Stimulated activated naive CD8-positive, alpha-beta T cell treated with anti-CD3 and anti-CD28 coated beads, Interleukin-15, Interleukin-2, amounts not matched to agents 100 U/mL and 50 U/mL, for 24 hours (primary cell): ENCODE data around the gene PTPRA.

Experiments used
- ATAC-seq: fragments of 150-1000 bp; cut with Tn5 transposase; one replicate; pipeline ENCODE4 v1.10.0; 2021
- DNase-seq: peaks from one replicate; pipeline ENCODE4 v3.0.0; 2021

PTPRA gene

DNA sequence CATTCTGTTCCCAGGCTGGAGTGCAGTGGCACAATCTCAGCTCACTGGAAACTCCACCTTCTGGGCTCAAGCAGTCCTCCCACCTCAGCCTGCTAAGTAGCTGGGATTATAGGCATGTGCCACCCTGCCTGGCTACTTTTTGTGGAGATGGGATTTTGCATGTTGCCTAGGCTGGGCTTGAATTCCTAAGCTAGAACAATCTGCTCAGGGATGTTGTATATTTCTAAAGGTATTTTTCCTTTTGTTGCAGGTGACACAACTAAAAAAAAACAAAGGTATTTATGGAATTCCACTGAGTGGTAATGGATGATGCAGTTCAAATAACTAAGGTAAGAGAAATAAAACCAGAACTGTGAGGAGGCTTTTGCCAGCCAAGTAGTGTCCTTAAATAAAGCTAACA lies 49.7 kb downstream of the PTPRA start:
- DNase-seq: no peak
- no peak for ATAC-seq

DNA sequence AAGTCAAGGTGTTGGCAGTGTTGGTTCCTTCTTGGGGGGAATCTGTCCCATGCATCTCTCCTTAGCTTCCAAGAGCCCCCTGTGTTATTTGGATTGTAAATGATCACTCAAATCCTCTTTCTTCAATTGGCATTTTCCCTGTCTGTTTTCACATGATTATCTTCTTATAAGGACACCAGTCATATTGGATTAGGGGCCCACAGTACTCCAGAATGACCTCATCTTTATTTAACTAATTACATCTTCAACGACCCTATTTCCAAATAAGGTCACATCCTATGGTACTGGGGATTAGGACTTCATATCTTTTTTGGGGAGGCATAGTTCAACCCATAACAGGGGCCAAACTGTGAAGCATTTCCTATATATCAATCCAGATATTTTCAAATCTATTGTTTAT lies 57.3 kb downstream of the PTPRA start:
- no peak for ATAC-seq
- no peak for DNase-seq

DNA sequence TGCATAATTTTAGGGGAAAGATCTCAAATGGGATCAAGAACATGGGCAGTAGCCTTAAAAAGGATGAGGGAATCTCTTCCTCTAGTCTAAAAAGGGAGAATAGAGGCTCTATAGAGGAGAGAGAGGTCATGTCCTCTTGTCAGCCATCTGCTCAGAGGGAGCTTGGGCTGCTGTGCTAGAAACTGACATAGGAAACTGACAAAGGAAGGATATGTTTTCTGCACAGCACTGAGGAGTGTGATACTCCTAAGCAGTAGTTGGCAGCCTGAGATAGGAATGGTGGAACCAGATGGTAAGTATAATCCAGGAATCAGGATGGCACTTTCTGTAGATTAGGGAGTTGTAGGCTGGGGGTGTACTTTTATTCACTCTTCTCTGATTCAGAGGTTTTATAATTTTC lies 59.2 kb downstream of the PTPRA start:
- no peak for ATAC-seq
- DNase-seq: no peak

DNA sequence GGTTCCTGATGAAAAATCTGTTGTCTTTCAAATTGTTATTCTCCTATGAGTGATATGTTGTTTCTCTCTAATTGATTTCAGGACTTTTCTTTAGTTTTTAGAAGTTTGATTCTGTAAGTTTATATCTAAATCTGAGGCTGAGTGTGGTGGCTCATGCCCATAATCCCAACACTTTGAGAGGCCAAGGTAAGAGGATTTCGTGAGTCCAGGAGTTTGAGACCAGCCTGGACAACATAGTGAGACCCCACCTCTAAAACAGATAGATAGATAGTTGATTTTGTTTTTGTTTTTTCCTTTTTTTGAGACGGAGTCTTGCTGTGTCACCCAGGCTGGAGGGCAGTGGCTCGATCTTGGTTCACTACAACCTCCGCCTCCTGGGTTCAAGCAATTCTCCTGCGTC lies 64.6 kb downstream of the PTPRA start:
- no peak for DNase-seq

DNA sequence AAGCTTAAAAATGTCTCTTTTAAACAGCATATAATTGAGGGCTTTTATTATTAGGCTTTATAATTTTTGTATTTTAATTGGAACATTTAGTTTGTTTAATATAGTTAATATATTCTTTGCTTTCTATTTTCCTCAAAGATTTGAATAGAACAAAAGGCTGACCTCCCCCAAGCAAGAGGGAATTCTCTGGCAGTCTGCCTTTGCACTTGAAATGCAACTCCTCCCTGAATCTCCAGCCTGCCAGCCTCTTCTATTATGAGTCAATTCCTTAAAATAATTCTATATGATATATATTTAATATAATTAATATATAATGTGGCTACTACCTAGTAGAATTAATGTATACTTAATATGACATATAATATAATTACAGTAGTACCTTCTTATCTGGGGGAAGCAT lies 69.2 kb downstream of the PTPRA start:
- DNase-seq (no peak), ATAC-seq (no peak)

More for the DNA sequence above, 64.6 kb downstream of the PTPRA start:
- ATAC-seq: no peak

DNA sequence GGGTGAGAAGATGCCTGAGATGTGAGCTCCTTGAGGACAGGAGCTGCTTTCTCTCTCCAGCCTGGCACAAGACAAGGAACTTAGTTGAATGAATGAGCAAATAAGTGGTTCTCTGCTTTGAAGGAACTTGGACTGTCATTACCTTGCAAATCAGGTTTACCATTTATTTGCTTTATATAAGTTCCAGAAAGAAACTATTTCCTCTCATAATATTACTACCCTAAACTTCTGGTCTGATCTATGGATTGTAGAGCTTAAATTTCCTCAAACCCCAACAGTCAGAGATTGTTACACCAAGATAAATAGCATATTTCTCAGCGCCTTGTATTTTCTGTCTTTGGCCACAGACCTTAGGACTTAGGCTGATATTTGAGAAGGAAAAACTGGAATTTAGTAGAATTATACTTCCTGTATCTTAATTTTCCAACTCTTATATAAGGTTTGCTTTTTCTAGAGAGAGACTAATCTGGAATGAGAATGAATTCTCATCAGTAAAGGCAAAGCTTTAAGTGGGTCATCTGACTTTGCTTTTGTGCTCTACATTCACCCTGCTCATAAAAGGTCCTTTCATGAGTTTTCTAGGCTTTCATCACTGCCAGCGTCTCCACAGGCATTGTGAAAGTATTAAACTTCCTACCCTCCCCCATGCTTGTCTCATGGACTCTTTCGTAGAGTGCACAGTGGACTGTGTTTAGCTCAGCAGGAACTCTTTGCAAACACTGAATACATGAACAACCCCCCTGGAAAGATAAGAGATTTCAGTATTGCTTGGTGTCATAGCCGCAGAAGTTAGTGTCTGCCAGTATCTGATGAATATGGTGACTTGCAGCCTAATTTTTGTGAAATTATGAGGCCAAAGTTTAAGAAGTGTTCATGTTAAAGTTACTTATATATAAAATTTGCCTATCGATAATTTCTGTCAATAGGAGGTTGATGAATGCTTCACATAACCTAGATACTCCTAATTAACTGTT lies 74.0 kb downstream of the PTPRA start:
- DNase-seq: no peak
- no peak for ATAC-seq

DNA sequence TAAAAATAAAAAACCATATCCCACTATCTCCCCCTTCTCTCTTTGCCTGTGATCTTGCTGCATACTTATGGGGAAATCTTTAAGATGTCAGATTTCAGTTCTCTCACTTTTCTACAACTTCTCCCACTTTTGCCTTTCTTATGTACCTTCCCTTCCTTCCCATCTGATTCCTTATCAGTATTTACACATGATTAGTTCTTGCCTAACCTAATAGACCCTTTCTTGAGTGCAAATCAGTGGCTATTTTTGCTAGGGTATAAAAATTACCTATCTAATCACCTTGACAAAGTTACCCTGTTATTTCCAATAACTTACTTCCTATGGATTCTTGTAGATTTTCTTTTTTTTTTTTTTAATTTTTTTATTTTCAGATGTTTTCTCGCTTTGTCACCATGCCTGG lies 75.7 kb downstream of the PTPRA start:
- no peak for DNase-seq
- ATAC-seq: no peak

DNA sequence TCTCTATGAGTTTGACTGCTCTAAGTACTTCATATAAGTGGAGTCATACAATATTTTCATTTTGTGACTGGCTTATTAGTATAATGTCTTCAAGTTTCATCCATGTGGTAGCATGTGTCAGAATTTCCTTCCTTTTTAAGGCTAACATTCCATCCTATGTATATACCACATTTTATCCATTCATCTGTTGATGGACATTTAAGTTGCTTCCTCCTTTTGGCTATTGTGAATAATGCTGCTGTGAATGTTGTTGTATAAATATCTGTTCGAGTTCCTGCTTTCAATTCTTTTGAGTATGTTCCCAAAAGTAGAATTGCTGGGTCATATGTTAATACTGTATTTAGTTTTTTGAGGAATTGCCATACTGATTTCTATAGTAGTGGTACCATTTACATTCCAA lies 79.5 kb downstream of the PTPRA start:
- DNase-seq (no peak), ATAC-seq (no peak)

DNA sequence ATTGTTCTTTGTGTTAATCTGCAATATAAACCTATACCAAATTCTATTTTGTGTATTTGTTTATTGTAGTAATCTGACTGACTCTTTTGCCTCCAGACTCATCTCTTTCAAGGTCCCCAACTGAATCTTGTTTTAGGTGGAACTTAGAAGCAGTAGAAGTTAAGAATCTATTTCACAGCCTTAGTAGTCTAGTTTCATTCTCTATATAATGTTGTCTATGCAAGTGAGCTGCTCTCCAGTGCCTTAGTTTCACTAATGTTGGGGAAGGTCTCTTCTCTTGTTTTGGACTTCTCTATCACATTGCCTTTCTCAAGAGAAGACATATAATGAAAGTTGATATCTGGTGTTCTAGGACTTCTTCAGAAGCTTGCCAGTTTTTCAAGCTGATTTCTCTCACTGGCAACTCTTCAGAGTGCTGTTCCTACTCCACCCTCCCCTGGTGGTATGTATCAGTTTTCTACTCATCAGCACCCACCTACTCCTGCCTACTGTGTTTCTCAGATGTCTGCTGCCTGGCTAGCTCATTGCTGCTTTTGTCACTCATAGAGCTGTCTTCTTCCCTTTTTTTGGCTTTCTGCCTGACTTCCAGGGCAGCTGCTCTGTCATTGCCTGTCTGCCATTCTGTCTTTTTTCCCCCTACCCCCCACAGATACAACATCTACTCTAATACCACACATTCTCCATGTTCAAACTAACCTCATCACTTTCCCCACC lies 82.1 kb downstream of the PTPRA start:
- DNase-seq (no peak), ATAC-seq (peak; percentile 52)

DNA sequence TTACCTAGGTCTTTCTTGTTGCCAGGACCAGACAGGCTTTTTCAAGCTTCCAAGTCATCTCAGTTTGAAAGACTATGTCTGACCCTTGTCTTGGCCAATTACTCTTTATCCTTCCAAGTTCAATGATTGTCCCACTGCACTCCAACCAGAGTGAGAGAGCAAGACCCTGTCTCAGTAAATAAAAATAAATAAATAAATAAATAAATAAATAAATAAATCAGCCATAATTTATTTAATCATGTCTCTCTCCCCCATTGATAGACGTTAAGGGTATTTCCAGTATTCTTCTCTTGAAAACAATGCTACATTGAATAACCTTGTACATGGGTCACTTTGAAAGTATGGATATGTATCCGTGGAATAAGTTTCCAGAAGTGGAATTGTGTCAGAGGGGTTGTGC lies 83.2 kb downstream of the PTPRA start:
- DNase-seq (no peak), ATAC-seq (no peak)

DNA sequence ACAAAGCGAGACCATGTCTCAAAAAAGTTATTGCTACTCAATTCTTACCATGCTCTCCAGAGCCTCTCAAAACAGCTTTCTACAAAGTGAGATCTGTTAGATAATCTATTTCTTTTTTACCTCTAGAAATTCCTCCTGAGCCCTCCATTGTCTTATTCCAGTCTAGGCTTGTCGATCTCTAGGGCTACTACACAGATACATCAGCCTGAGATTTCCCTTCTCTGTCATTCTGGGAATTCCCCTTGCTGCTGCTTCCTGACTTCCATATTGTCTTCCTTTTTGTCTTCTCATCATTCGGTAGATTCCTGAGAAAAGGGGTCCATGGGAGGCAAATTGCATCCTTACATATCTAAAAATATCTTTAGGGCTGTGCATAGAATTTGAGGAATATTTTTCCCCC lies 94.6 kb downstream of the PTPRA start:
- ATAC-seq: no peak

DNA sequence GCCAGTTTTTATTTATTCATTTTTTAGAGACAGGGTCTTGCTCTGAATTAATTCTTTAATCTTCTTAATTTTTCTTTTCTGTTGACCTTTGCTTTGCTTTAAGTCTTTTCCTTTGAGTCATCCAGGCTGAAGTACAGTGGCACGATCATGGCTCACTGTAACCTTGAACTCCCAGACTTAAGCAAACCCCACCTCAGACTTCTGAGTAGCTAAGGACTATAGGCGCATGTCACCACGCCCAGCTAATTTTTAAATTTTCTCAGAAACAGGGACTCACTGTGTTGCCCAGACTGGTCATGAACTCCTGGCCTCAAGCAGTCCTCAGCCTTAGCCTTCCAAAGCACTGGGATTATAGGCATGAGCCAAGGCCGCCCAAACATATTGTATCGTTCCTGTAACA lies 98.8 kb downstream of the PTPRA start:
- no peak for ATAC-seq
- DNase-seq: no peak

More for the DNA sequence above, 94.6 kb downstream of the PTPRA start:
- no peak for DNase-seq

DNA sequence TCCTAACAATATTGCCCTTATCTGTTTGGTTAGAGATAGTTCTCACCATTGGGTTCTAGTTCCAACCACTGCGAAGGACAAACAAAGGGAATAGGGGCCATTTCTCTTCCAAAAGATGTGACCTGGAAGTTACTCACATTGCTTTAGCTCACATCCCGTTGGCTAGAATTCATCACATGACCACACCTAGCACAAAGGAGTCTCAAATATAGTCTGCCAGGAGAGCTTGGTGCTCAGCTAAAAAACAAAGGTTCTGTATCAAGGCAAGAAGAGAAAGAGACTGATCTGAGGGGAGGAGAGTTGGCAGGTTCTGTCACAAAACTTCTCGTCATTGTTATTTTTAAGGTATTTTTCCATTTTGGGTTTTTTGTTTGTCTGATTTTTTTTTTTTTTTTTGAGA lies 100.3 kb downstream of the PTPRA start:
- DNase-seq: no peak
- no peak for ATAC-seq

DNA sequence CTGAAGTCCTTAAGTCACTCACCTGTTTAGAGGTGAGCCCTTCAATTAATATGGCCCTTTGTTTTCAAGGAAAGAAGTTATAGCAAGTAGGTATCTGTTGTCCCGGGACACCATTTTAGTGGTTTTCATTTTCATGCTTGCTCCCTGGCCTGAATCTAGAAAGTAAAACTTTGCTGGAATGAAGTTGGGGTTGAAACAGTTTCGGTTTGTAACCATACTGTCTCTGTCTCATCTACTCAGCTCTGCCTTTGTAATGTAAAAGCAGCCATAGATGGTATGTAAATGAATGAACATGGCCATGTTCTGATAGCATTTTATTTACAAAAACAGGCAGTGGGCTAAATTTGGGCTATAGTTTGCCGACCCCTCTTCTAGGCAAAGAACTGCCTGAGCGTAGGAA lies 105.2 kb downstream of the PTPRA start:
- ATAC-seq: no peak
- DNase-seq: no peak

DNA sequence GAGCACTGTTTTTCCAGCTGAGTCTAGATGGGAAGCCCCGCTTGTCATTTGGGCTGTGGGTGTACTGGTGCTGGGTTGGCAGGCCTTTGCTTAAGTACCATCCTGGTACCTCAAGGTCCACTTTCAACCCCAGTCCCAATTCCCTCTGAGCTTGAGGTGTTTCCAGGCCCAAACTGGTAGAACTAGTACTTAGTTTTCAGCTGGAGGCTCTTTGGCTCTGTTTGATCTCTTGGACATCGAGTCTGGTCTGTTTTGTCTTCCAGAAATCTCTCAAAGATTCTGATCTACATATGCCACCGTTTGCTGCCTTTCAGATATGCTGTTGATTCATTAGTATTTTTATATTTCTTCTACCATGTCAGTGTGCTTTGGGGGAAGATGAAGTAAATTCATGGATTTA lies 108.4 kb downstream of the PTPRA start:
- no peak for ATAC-seq
- no peak for DNase-seq

DNA sequence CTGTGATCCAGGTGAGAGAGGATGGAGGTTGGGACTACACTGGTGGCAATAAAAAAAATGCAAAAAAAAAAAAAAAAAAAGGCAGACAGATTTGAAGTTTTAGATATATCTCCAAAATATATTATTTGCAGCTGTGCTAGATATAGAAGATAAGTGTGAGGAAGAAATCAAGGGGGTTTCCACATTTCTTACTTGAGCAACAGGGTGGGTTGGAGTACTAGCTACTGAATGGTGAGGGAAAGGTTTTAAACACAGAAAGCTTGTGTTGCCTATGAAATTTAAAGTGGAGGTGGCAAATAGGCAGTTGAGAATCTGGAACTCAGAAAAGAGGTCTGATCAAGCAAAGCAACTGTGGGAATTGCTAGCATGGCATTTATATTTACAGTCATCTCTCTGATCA lies 110.2 kb downstream of the PTPRA start:
- no peak for ATAC-seq

DNA sequence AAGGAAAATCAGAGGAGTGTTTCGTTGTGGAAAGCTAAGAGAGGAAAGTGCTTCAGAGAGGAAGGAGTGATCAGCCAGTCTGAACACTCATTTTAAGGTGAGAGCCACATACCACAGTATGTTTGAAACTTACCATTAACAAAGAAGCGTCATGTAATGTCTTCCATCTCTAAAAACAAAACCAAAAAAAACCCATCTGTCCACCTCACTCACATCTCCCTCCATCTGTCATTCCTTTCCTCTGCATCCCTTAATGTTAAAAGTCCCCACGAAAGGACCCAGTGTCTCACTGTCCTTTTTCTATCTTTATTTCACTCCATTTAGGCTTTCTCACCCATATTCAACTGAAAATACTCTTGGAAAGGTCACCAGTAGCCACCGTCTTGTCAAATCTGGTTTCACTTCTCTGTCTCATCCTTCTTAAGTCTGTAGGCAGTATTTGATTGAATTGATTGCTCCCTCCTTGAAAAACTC lies 110.8 kb downstream of the PTPRA start:
- DNase-seq (no peak), ATAC-seq (peak; percentile 68)

More for the DNA sequence above, 110.2 kb downstream of the PTPRA start:
- no peak for DNase-seq

DNA sequence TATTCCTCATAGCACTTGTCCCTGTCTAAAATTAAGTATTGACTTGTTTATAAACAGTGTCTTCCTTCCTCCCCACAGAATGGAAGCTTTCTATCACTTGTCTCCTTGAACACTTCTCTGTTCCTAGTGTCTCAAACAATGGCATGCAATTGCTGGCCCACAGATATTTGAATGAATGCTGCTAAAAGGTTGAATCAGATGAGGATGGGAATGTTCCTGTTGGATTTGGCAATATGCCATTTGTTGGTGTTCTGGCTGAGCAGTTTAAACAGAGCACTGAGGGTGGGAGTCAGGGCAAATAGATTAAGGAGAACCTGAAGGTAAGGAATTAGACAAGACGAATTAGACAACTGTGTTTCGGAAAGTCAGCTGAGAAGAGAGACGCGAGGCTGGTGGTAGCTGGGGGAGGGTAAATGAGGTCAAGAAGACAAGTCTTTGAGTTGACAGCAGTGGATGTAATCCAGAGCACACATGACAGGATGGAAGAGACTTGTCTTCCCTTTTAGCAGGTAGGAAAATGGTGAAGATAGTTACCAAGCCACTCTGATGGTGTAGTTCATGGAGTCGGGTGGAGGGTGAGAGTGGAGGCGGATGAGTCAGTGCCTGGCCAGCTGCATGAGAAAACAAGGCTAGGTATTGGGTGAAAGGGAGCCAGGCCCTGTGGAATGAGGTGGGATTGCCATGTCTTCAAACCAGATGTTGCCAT lies 111.8 kb downstream of the PTPRA start:
- peak; percentile 64 for DNase-seq
- peak; percentile 8 for ATAC-seq

DNA sequence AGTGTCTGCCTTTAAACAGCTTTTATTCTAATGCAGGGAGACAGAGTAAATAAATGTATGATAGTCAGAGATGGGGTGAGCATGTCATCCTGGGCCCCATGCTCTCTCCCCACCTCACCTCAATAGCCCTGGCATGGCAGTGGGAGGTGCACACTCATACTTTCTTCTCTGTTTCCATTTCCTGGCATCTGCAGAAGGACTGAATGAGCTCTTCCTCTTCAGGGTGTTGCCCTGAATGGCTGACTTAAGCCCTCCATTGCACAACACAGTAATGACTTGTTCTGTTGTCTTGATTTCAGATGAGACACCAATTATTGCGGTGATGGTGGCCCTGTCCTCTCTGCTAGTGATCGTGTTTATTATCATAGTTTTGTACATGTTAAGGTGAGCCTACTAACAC lies 113.2 kb downstream of the PTPRA start:
- ATAC-seq (peak; percentile 83), DNase-seq (peak; percentile 68)

DNA sequence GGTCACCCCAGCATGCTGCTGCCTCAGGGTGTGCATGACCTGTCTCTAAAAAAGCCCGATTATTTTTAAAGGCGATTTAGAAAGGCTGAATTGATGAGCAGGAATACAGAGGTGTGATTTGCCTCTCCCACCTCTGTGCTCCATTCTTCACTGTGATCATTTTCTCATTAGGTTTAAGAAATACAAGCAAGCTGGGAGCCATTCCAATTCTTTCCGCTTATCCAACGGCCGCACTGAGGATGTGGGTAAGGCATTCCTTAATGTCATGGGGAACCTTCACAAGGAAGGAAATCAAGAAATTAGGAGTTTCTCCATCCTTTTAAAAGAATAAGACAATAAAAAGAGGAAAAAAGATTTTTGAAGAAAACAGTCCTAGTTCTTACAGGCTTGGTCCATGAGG lies 114.6 kb downstream of the PTPRA start:
- DNase-seq: no peak
- ATAC-seq: no peak

DNA sequence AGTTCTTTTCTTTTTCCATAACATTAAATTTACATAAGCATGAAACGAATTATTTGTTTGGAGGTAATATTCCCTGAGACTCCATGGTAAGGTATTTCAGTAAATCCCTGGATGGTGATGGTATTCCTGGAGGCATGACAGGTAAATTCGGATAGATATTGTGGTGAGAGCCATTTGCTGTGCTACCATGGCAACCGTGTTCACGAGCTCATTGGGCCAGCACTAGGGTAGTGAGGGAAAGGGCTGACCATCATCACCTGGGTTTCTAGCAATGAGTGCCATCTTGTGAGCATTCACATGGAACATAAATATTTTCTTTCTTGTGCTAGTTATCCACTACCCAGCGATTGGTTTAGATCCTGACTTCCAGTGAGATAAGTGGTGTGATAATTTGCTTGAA lies 118.3 kb downstream of the PTPRA start:
- DNase-seq (no peak), ATAC-seq (no peak)

DNA sequence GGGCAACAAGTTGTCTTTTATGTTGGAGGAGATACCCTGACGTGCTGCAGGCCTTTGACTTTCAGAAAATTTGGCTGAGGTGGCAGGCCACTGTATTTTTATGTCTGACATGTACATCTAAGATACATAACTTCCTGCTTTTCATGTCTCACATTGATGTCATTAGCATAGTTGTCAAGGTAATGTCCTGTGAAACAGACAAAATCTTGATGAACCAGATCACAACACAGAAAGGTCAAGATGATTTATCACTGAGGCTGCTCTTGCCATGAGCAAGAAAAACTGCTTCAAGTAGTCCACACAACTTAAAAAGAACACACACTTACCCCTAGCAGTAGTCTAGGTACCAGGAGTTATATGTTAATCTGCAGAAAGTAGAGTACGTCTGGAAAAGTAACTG lies 120.0 kb downstream of the PTPRA start:
- ATAC-seq: peak; percentile 8

DNA sequence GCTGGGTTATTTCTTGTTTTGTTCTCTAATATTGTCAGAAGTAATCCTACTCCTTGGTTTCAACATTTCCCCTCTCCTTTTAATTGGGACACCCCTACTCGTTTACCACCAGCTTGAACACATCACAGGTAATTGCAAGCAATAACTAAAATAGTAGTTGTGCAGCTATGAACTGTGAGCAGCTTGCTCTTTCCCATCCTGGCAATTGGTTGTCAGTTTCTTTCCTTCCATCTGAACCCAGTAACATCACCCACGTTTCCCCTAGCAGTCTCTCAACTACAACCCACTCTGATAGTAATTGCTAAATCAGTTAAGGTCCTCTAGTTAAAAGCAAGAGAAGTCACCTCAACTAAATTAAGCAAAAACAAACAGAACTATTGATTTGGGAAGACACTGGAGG lies 122.5 kb downstream of the PTPRA start:
- no peak for ATAC-seq

More for the DNA sequence above, 120.0 kb downstream of the PTPRA start:
- no peak for DNase-seq

More for the DNA sequence above, 122.5 kb downstream of the PTPRA start:
- no peak for DNase-seq
